Measurements from ENCODE around the gene RNF34. TPM values are rescaled to one million over a fixed set of nuclear protein-coding genes. Genes with fewer than 3 reads are reported as not detected.

Gene RNF34
- total RNA-seq (34.6 and 41.2 TPM in 2 replicates), polyA plus RNA-seq (48.4 and 54.6 TPM in 2 replicates)

- Histone ChIP-seq H3K4me3 (peak within 1 kb of the TSS; percentile 90), H3K27ac (peak within 1 kb of the TSS; percentile 89), H3K36me3 (no peaks in the 10 kb centered on the region), H3K27me3 (no peaks in the 10 kb centered on the region), H3K9me3 (ENCODE audit: low read depth) (no peaks in the 10 kb centered on the region), H3K4me1 (ENCODE audit: low read depth) (peaks cover 13% of the 10 kb centered on the region)
- DNase-seq (ENCODE audit: low read depth in 1 of 2, low spot score in 1 of 2): peak; percentile 99 to 100
- TF ChIP-seq CTCF (IDR thresholded peaks at IDR 0.05; ENCODE audit: low read depth, low read length): no peak
Measured at GRCh38 chr12:121399391-121400331, at the start of gene RNF34. TSS of gene RNF34 (plus strand) at chr12:121400118. CDS start at chr12:121400213, 95 bp downstream.

GRCh38 chr12:121351820-121352681, 47.9 kb upstream of the RNF34 start, which contains the start of gene ANAPC5:
TSS of gene ANAPC5 (minus strand) at chr12:121352411. CDS start at chr12:121352340, 71 bp downstream.
- no peaks in the 10 kb centered on the region for H3K36me3 ChIP-seq
- peak; percentile 97 to 99 for DNase-seq (ENCODE audit: low read depth in 1 of 2, low spot score in 1 of 2)
- no peaks in the 10 kb centered on the region for H3K9me3 ChIP-seq (ENCODE audit: low read depth)
- no peaks in the 10 kb centered on the region for H3K4me1 ChIP-seq (ENCODE audit: low read depth)
- H3K4me3 ChIP-seq: peak within 1 kb of the TSS; percentile 79
- TF ChIP-seq CTCF (IDR thresholded peaks at IDR 0.05; ENCODE audit: low read depth, low read length): no peak
- peak within 1 kb of the TSS; percentile 82 for H3K27ac ChIP-seq
- no peaks in the 10 kb centered on the region for H3K27me3 ChIP-seq

GRCh38 chr12:121352682-121353018, 47.3 kb upstream of the RNF34 start:
- no peak for DNase-seq (ENCODE audit: low read depth in 1 of 2, low spot score in 1 of 2)
- peak overlapping the region; percentile 77 for H3K27ac ChIP-seq
- no peak for TF ChIP-seq CTCF (IDR thresholded peaks at IDR 0.05; ENCODE audit: low read depth, low read length)
- H3K4me1 ChIP-seq (ENCODE audit: low read depth): no peaks in the 10 kb centered on the region
- H3K36me3 ChIP-seq: no peaks in the 10 kb centered on the region
- peak overlapping the region; percentile 79 for H3K4me3 ChIP-seq
- no peaks in the 10 kb centered on the region for H3K27me3 ChIP-seq
- H3K9me3 ChIP-seq (ENCODE audit: low read depth): no peaks in the 10 kb centered on the region

GRCh38 chr12:121355818-121356217, 44.1 kb upstream of the RNF34 start:
- H3K27ac ChIP-seq: no peak overlapping the region
- no peak for TF ChIP-seq CTCF (IDR thresholded peaks at IDR 0.05; ENCODE audit: low read depth, low read length)

GRCh38 chr12:121356657-121357056, 43.3 kb upstream of the RNF34 start:
- no peaks in the 10 kb centered on the region for H3K4me1 ChIP-seq (ENCODE audit: low read depth)
- no peak for TF ChIP-seq CTCF (IDR thresholded peaks at IDR 0.05; ENCODE audit: low read depth, low read length)
- no peak overlapping the region for H3K4me3 ChIP-seq
- no peaks in the 10 kb centered on the region for H3K27me3 ChIP-seq
- DNase-seq (ENCODE audit: low read depth in 1 of 2, low spot score in 1 of 2): no peak
- no peaks in the 10 kb centered on the region for H3K9me3 ChIP-seq (ENCODE audit: low read depth)
- no peak overlapping the region for H3K27ac ChIP-seq
- no peaks in the 10 kb centered on the region for H3K36me3 ChIP-seq

More at GRCh38 chr12:121355818-121356217, 44.1 kb upstream of the RNF34 start:
- no peaks in the 10 kb centered on the region for H3K27me3 ChIP-seq
- no peaks in the 10 kb centered on the region for H3K9me3 ChIP-seq (ENCODE audit: low read depth)
- H3K4me3 ChIP-seq: no peak overlapping the region
- H3K36me3 ChIP-seq: no peaks in the 10 kb centered on the region
- DNase-seq (ENCODE audit: low read depth in 1 of 2, low spot score in 1 of 2): no peak
- H3K4me1 ChIP-seq (ENCODE audit: low read depth): no peaks in the 10 kb centered on the region

All from cardiac muscle cell (in vitro differentiated cells and primary cell).